GM18499 (cell line): ENCODE results near the gene TOP2A.

Experiments
- ATAC-seq: cut with Tn5 transposase; IDR thresholded peaks from one replicate; pipeline ENCODE4 v1.9.1; 2021; ENCODE audit warnings: moderate number of reproducible peaks; ENCODE audit not compliant: insufficient read depth, unreplicated experiment

TOP2A gene

GRCh38 chr17:40361925-40362695, 55.6 kb downstream of the TOP2A start:
- ATAC-seq, result no peak

GRCh38 chr17:40361063-40361924, 56.4 kb downstream of the TOP2A start:
- no peak for ATAC-seq

- ATAC-seq, result no peak
Observed at GRCh38 chr17:40360091-40360490, 57.6 kb downstream of the TOP2A start.

- no peak for ATAC-seq
Observed at GRCh38 chr17:40358323-40359038, 59.2 kb downstream of the TOP2A start.

- ATAC-seq, result no peak
Observed at GRCh38 chr17:40356990-40357881, 60.5 kb downstream of the TOP2A start.

- ATAC-seq, result no peak
Observed at GRCh38 chr17:40355804-40356758, 61.6 kb downstream of the TOP2A start.

GRCh38 chr17:40355123-40355803, 62.4 kb downstream of the TOP2A start:
- no peak for ATAC-seq

GRCh38 chr17:40354221-40355122, 63.2 kb downstream of the TOP2A start:
- no peak for ATAC-seq

GRCh38 chr17:40352779-40353394, 64.8 kb downstream of the TOP2A start:
- no peak for ATAC-seq

- no peak for ATAC-seq
Observed at GRCh38 chr17:40352237-40352778, 65.4 kb downstream of the TOP2A start.

- ATAC-seq, result no peak
Observed at GRCh38 chr17:40351359-40352236, 66.1 kb downstream of the TOP2A start.

- ATAC-seq, result no peak
Observed at GRCh38 chr17:40350689-40351358, 66.9 kb downstream of the TOP2A start.

GRCh38 chr17:40349895-40350688, 67.6 kb downstream of the TOP2A start:
- no peak for ATAC-seq

- no peak for ATAC-seq
Observed at GRCh38 chr17:40349477-40349894, 68.2 kb downstream of the TOP2A start.
